ENCODE measurements around the gene ICAM2.
A peak's percentile ranks its signal among the peaks of the same experiment; 100 is the strongest.
"Not testable (repeated sequence)": the region's sequence is repeated elsewhere in the genome, so short reads cannot be mapped to it uniquely, and the experiment has no call there.

Gene ICAM2

DNA sequence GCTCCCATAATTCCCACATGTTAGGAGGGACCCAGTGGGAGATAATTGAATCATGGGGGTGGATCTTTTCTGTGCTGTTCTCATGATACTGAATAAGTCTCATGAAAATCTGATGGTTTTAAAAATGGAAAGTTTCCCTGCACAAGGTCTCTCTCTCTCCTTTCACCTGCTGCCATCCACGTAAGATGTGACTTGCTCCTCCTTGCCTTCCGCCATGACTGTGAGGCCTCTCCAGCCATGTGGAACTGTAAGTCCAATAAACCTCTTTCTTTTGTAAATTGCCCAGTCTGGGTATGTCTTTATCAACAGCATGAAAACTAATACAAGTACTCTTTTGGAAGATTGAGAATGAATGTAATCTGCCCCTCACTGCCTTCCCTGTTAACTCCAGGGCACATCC, 37.8 kb downstream of the ICAM2 start:
- not testable (repeated sequence) for DNase-seq (ENCODE audit: low read depth, low spot score); H3K27ac ChIP-seq

DNA sequence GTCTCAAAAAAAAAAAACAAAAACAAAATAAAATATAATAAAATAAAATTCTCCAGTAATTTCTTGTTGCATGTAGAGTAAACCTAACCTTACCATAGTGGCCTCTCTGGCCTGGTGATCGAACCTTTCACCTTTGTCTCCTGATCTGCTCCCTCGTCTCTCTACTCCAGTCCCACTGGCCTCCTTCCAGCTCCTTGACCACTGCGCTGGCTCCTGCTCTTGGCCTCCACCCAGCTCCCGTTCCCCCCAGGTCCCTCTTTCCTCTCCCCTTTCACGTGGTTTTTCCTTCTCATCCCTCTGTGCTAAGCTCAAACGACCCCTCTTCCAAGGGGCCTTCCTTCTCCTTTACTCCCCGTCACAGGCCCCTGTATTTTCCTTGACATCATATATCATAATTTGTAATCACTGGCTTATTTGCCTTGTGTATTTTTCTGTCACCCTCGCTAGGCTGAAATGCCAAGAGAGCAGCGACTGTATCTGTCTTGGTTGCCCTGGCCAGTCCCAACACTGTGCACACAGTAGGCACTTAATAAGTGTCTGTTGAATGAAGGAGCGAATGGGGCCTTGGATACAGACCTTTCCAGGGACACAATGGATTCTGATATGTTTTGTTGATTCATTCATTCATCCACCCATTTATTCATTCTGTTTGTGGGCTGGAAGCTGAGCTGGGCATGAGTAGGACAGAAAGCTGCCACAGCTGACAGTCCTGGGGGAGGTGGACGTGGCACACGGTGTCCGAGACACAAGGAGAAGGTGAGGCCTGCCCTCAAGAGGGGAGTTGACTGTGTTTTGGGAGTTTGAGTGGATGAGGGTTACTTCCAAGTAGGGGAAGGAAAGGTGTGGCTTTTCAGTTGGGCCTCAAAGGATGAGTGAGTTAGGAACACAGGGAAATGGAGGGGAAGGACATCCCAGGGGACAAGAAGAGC, 41.9 kb downstream of the ICAM2 start:
- DNase-seq (ENCODE audit: low read depth, low spot score) = no peak
- no peak overlapping the region for H3K27ac ChIP-seq

DNA sequence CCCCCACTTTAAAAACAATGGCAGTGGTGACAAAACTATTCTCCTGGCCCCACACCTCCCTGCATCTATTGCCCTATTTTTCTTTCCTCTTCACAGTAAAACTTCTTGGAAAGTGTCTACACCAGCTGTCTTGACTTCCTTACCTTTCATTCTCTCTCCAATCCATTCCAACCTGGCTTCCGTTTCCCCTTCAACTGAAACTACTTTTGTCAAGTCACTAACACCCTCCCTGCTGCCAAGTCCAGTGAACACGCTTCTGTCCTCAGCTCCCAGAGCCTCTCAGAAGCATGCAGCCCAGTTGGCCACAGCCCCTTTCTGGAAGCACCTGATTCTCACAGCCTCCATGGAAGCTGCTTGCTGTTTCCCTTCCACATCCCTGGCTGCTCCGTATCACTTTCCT, 43.7 kb downstream of the ICAM2 start:
- no peak overlapping the region for H3K27ac ChIP-seq
- no peak for DNase-seq (ENCODE audit: low read depth, low spot score)

DNA sequence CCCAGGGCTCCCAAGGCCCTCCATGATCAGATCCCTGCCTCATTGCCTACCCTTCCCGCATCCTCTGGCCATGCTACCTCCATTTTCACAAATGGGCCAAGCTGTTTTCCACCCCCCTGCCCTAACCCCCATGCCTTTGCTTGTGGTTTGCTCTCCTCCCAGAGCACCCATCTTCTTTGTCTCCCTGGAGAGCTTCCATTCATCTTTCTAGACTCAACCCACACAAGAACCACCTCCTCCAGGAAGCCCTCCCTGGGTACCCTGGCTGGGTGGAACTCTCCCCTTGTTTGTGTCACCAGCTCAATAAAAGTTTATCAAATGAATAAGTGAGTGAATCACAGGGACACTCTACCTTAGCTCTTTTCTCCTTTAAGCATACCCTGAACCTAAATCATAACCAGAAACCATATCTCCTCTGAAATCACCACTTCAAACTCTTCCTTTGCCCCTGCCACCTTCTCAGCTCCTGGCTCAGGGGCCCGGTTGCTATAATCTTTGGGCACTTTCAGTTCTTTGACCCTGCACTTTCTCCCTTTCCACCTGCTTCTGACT, 44.8 kb downstream of the ICAM2 start:
- no peak for DNase-seq (ENCODE audit: low read depth, low spot score)

DNA sequence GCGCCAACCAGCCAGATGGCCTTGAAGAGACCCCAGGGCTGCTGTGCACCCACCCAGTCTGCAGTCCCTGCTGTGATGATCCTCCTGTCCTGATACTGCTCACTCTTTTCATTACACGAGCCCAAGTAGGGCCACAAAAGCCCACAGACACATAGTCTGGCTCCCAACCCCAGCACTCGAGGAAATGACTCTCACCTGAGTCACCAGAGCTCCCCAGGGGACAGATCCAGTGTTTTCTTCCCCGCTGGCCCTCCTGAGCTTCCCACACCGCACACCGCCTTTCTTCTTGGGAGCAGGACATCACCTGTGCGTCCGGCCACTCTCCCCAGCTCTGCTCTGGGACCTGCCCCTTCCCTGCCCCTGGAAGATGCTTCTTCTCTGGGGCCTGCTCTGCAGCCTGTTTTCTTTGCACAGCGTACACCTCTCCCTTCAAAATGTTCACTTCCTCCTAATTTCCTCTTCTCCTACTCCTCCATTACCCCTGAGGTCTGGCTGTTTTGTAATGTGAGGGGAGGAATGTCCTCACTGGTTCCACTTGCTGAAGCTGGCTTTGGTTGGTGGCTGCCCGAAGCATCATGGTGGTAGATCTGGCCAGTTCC, 45.7 kb downstream of the ICAM2 start:
- no peak for DNase-seq (ENCODE audit: low read depth, low spot score)
- peak overlapping the region; percentile 59 for H3K27ac ChIP-seq

More for the DNA sequence above, 44.8 kb downstream of the ICAM2 start:
- H3K27ac ChIP-seq = no peak overlapping the region

DNA sequence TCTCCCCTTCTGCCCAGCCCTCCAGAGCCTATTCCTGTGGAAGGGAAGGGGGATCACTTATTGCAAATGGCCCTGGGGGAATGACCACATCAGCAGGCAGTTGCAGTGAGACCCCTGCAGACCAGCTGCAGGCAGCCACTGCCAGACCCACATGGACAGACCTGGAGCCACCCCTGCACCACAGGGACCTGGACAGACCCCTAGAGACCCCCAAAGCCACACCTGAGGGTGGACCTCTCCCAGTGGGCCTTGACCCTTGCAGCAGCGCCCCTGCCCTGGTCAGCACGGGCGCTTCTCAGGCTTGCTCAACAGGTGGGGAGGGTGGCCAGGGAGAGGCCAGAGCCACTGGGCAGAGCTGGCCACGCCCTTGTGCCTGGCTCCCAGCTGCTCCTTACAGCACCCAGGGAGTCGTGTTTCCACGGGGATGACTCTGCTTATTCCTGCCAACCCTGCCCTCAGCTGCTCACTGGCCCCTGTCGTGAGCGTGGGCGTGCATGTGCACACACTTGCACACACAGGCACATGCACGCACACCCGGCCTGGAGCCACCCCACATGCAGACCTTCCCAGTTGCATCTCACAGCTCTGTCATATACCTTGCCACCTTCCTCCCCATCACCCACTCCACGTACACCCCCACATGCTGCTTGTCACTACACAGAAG, 46.4 kb downstream of the ICAM2 start:
- DNase-seq (ENCODE audit: low read depth, low spot score) = no peak
- peak overlapping the region; percentile 59 for H3K27ac ChIP-seq

DNA sequence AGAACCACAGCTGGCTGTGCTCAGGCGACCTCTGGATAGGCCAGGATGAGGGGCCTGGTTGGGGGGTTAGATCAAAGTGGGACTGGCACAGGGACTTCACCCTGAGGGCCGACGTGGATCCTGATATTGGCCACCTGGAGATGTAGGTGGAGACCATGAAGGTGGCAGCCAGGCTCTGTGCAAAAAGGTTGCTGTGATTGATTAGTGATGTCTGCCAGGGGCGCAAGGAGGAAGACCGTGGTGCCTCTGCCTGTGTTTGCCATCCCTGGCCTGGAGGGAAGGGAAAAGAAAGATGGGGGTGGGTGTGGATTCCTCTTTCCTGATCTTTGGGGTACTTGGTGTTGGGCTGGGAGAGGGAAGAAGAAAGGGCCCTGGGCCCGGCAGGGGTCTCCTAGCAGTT, 47.2 kb downstream of the ICAM2 start:
- no peak overlapping the region for H3K27ac ChIP-seq

DNA sequence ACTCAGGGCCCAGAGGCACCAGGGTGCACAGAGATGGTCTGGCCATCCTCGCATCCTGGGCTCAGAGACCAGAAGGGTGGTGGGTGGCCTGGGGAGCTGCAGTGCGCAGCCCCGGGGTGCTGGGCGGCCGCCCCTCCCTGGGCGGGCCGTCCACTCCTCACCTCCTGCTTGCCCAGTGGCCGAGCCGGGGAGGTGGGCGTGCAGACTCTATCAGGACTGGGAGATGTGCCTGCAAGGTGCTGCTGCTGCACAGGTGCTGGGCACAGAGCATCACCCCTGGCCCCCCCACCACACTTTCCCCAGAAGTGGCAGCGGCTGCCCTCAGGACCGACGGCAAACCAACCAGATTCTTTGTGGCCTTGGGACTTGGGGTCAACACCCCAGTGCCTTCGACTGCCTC, 47.6 kb downstream of the ICAM2 start, which contains the start of gene SCN4A:
TSS of gene SCN4A (minus strand) at position 123 of the 400 bp plus-strand sequence. CDS start at position 46, 77 bp downstream.
- no peak for DNase-seq (ENCODE audit: low read depth, low spot score)
- H3K27ac ChIP-seq = no peak within 1 kb of the TSS

More for the DNA sequence above, 47.2 kb downstream of the ICAM2 start:
- DNase-seq (ENCODE audit: low read depth, low spot score) = no peak

DNA sequence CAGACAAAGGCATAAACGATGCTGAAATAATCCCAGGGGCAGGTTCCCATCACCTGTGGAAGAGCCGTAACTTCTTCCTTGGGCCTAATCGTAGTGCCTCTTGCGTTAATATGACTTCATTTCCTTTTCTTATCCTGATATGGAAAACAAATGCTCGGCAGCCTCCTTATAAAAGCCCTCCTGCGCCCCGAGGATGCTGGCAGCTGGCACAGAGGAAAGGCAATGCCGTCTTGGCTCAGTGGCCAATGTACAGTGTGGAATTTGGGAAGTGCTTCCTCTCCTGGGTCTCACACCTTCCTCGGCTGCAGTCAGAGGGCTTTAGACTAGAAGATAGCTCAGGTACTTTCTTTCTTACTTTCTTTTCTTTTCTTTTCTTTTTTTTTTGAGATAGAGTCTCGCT, 51.2 kb downstream of the ICAM2 start:
- H3K27ac ChIP-seq = no peak overlapping the region
- DNase-seq (ENCODE audit: low read depth, low spot score) = no peak

DNA sequence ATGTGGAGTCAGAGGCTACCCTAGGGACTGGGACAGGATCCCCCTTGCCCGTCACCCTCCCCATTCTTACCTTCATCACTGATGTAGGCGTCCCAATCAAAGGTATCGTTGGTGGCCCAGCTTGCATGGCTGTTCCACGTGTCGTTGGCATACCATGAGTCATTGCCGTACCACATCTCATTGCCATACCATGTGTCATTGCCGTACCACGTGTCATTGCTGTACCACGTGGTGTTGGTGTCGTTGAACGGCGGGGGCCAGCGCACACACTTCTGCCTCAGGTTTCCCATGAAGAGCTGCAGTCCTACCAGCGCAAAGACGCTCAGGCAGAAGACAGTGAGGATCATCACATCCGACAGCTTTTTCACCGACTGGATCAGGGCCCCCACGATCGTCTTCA, 52.5 kb downstream of the ICAM2 start:
- H3K27ac ChIP-seq = no peak overlapping the region

DNA sequence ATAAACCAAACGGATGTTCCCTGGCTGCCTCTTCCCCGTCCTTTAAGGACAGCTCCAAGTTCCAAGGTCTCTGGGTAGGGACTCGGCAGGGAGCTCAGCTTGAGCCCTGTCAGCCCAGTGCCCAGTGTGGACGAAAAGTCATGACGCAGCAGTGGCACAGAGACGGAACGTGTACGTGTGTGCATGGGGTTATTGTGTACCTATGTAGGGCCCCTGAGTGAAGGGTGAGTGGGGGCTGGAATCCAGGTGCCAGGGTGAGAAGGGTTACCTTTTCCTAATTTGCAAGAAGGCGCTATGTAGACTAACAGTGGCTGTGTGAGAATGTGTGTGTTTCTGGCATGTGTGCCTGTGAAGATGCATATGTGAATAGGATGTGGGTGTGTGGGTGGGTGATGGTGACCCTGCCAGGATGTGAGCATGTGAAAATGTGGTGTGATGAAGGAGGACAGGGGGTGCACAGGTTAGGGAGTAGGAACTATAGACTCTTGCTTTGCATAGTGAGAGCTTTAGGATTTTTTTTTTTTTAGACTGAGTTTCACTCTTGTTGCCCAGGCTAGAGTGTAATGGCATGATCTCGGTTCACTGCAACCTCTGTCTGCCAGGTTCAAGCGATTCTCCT, 53.7 kb downstream of the ICAM2 start:
- DNase-seq (ENCODE audit: low read depth, low spot score) = no peak
- no peak overlapping the region for H3K27ac ChIP-seq

More for the DNA sequence above, 52.5 kb downstream of the ICAM2 start:
- DNase-seq (ENCODE audit: low read depth, low spot score) = no peak

DNA sequence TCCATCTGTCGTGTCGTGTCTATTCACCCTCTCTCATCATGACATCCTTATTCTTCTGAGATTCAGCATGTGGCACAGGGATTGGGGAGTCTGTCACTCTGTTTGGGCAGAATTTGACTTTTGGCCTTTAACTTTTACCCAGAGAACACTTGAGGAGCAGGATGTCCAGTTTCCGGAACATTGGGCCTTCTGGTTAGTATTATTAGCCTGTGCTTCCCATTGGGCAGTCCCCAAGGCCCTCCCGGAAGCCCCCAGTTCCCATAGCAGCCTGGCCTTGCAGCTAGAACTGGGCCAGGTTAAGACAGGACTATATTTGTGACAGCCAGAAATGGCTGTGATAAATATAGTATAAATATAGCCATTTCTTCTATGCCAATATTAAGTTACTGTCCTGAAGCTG, 57.3 kb downstream of the ICAM2 start:
- H3K27ac ChIP-seq = no peak overlapping the region
- no peak for DNase-seq (ENCODE audit: low read depth, low spot score)

DNA sequence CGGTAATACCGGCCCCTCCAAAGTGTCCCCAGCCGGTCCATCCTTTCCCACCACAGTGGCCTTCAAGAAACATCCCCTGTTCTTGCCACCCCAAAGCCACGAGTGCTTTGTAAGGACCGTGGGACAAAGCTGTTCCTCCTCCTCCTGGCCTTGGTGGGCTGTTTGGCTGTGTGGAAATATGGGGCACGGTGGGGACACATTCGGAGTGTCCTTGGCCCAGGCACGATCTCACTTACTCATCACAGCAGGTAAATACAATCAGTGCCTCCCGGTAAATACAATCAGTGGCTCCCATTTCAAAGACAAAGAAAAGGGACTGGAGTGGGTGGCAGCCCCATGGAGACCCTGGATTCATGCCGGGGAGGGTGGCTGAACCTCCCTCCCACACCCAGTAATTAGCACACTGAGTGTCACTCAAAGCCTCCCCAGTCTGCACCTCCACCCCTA, 58.1 kb downstream of the ICAM2 start:
- DNase-seq (ENCODE audit: low read depth, low spot score) = no peak
- H3K27ac ChIP-seq = no peak overlapping the region

DNA sequence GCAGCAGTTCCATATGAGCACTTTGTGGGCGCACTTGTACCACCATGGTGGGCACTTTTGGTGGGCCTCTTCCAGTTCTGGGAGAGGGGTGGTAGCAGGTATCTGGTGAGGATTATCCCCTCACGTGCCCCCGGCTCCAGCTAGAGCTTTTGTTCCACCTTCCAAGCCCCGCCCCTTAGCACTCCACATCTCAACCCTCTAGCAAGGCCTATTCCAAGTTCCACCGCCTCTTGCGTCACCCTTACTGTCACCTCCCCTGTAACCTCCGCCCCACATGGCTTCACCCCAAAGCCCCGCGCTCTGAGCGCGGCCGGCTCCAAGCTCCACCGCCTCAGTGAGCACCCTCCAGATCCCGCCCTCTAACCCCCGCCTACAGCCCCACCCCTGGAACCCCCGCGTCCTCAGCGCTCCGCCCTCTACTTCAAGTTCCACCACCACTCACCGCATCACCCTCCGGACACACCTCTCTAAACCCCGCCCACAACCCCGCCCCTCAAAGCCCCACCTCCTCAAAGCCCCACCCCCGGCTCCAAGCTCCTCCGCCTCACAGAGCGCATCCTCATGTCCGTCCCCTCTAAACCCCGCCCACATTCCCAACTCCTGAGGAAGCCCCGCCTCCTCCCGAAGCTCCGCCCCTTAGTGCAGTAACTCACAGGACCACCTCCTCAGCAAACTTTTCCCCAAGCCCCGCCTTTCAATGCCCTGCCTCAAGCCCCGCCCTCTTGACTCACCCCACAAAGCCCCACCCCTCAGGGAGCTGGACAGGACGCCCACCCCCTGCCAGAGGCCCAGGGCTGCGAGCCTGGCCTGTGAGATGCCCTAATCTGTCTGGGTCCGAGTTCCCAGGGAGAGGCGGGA, 58.8 kb downstream of the ICAM2 start:
- H3K27ac ChIP-seq = no peak overlapping the region
- DNase-seq (ENCODE audit: low read depth, low spot score) = no peak

DNA sequence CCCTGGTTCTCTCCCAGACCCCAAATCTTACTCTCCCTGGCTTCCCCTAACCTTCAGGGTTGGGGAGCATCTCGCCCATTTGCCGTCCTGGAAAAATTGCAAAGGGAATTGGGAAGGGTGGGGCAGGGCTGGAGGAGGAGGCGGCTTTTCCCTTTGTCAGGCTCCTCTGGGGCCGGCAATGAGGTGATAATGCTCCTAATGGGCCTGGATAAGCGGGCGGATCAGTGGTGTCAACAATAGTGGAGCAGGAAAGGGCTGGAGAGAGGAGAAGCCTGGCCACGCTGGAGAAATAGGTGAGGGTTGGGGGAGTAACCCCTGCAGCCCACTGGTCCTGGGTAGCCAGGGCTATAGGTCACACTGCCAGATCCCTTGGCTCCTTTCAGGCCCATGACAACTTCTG, 60.0 kb downstream of the ICAM2 start:
- no peak overlapping the region for H3K27ac ChIP-seq
- no peak for DNase-seq (ENCODE audit: low read depth, low spot score)

DNA sequence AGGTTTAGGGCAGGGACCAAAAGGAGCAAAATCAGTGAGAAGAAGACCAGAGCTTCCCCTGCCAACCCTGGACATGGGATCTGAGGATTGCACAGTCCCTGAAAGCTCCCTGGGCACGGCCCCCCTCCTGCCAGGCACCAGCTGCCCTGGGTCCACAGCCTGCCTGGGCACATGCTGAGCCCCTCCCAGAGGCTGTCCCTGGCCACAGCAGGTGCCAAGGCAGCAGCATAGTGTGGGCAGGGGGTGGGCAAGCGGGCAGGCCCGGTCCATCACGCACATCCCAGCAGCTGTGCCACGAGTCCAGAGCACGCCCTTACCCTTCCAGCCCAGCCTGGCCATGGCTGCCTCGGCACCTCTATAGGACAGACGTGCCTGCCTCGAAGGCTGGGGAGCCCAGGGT, 60.4 kb downstream of the ICAM2 start:
- no peak overlapping the region for H3K27ac ChIP-seq

DNA sequence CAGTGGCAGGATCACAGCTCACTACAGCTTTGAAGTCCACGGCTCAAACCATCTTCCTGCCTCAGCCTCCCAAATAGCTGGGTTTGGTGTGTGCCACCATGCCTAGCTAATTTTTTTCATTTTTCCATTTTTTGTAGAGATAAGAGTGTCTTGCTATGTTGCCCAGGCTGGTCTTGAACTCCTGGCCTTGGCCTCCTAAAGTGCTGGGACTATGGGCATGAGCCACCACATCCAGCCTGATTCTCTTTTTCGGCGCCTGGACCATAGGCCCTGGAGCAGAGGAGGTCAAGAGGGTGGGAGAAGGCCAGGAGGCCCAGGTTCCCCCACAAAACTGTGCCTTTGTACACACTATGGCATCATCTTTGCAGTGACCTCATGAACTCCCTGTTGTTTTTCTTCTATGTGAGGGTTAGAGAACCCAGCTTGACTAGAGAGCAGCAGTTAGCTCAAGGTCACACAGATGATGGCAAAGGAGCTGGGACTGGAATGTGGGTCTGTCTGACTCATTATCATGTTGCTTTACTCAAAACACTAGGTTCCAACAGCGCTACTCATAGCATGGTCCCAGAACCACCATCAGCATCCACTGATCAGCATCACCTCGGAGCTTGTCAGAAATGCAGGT, 64.0 kb downstream of the ICAM2 start:
- DNase-seq (ENCODE audit: low read depth, low spot score) = no peak

More for the DNA sequence above, 60.4 kb downstream of the ICAM2 start:
- no peak for DNase-seq (ENCODE audit: low read depth, low spot score)

DNA sequence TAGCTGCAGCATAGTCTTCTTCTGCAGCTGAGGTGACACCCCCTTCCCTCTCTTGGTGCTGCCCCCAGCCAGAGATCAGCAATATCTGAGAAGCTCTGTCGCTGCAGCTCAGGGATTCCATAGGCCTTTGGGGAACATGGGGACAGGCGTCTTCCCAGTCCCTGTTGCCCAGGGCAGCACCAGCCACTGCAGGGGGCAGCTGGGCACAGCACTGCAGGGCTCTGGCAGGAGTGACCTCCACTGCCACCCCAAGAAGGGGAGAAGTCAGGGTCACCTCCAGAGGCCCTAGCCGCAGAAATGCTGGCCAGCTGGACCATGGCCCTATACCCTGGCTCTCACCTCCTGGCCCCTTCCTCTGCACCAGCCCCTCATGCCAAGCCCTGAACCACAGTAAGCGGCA, 64.6 kb downstream of the ICAM2 start:
- no peak overlapping the region for H3K27ac ChIP-seq
- no peak for DNase-seq (ENCODE audit: low read depth, low spot score)

More for the DNA sequence above, 64.0 kb downstream of the ICAM2 start:
- H3K27ac ChIP-seq = no peak overlapping the region

DNA sequence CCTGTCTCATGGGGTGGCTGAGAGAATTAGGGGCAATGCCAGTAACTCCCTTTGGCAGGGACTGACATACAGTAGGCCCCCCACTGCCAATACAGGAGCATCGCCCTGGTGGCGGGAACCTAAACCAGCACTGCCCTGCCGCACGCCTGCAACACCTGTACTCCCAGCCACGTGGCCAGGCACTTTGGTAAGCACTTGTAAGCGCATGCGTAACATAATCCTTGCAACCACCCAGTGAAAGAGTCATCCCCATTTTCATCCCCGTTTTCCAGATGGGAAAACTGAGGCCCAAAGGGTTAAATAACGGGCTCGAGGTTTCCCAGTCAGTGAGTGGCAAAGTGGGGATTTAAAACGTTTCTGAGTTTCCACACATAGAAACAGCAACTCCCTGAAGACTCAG, 65.2 kb downstream of the ICAM2 start:
- no peak overlapping the region for H3K27ac ChIP-seq
- DNase-seq (ENCODE audit: low read depth, low spot score) = no peak
